NT2/D1 (cell line): ENCODE results near the gene PEAR1.
A peak's percentile ranks its signal among the peaks of the same experiment; 100 is the strongest.

Source experiments
- DNase-seq: peaks from one replicate; pipeline ENCODE4 v3.0.0-alpha.2; 2011; ENCODE audit warnings: low read depth, low spot score
- H3K27me3 ChIP-seq: 2 replicates; pipeline ENCODE4 v1.6.0; 2011; ENCODE audit warnings: mild to moderate bottlenecking; ENCODE audit not compliant: insufficient read length, insufficient read depth
- H3K36me3 ChIP-seq: 2 replicates; pipeline ENCODE4 v1.6.1; 2011; ENCODE audit warnings: mild to moderate bottlenecking, low read length, mixed read lengths; ENCODE audit not compliant: insufficient read depth, insufficient read length
- H3K4me1 ChIP-seq: 2 replicates; pipeline ENCODE4 v1.5.1; 2011; ENCODE audit not compliant: insufficient read depth, insufficient read length
- H3K4me3 ChIP-seq: 2 replicates; pipeline ENCODE4 v1.5.1; 2011; ENCODE audit warnings: low read depth; ENCODE audit not compliant: insufficient read length
- H3K9ac ChIP-seq: 2 replicates; pipeline ENCODE4 v1.6.0; 2011; ENCODE audit warnings: low read depth; ENCODE audit not compliant: insufficient read length
- H3K9me3 ChIP-seq: 2 replicates; pipeline ENCODE4 v1.5.1; 2011; ENCODE audit warnings: mild to moderate bottlenecking, low read length; ENCODE audit not compliant: insufficient read depth
- SUZ12 ChIP-seq: IDR thresholded peaks from 2 replicates; pipeline ENCODE4 v1.6.1; 2011; ENCODE audit not compliant: insufficient read length, insufficient read depth; ENCODE audit errors: extremely low read depth
- YY1 ChIP-seq: IDR thresholded peaks from 2 replicates; pipeline ENCODE4 v1.6.1; 2011; ENCODE audit not compliant: insufficient read length, insufficient read depth
- ZNF274 ChIP-seq: IDR thresholded peaks from 2 replicates; pipeline ENCODE4 v1.6.1; 2011; ENCODE audit warnings: mild to moderate bottlenecking, low read depth, low read length

PEAR1 gene

GRCh38 chr1:156894711-156895454, 1.4 kb downstream of the PEAR1 start:
- peaks cover 40% of the 10 kb centered on the region for H3K4me1 ChIP-seq
- no peak for TF ChIP-seq ZNF274
- no peak for TF ChIP-seq YY1
- no peak for TF ChIP-seq SUZ12
- no peak overlapping the region for H3K4me3 ChIP-seq
- H3K9ac ChIP-seq: peak overlapping the region; percentile 50
- H3K27me3 ChIP-seq: peaks cover 20% of the 10 kb centered on the region
- no peak for DNase-seq
- H3K36me3 ChIP-seq: no peaks in the 10 kb centered on the region
- H3K9me3 ChIP-seq: no peaks in the 10 kb centered on the region

DNA sequence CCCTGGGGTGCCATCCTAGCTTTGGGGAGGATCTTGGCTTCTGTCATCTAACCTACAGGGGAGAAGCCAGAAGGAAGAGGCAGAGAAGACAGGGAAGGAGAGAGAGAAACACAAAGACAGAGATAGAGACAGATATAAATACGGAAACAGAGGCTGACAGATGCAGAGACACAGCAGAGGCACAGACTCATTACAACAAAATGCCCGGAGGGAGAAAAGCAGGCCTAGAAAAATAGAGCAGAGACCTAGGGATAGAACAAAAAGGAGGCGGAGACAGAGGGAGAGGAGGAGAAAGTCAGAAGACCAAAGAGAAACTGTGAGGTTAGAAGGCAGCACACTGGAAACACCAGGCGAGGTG, 1.9 kb downstream of the PEAR1 start:
- H3K36me3 ChIP-seq: no peaks in the 10 kb centered on the region
- H3K4me1 ChIP-seq: peaks cover 42% of the 10 kb centered on the region
- DNase-seq: no peak
- no peaks in the 10 kb centered on the region for H3K9me3 ChIP-seq
- peaks cover 20% of the 10 kb centered on the region for H3K27me3 ChIP-seq
- TF ChIP-seq YY1 (no peak), SUZ12 (no peak), ZNF274 (no peak)
- peak overlapping the region; percentile 50 for H3K9ac ChIP-seq
- H3K4me3 ChIP-seq: no peak overlapping the region

- Histone ChIP-seq H3K4me3 (no peak overlapping the region), H3K4me1 (peaks cover 47% of the 10 kb centered on the region), H3K9me3 (no peaks in the 10 kb centered on the region), H3K27me3 (peaks cover 20% of the 10 kb centered on the region), H3K36me3 (no peaks in the 10 kb centered on the region), H3K9ac (peak overlapping the region; percentile 38)
- no peak for TF ChIP-seq YY1
- TF ChIP-seq ZNF274: no peak
- TF ChIP-seq SUZ12: no peak
- DNase-seq: no peak
Observed at GRCh38 chr1:156895927-156896326, 2.4 kb downstream of the PEAR1 start.

DNA sequence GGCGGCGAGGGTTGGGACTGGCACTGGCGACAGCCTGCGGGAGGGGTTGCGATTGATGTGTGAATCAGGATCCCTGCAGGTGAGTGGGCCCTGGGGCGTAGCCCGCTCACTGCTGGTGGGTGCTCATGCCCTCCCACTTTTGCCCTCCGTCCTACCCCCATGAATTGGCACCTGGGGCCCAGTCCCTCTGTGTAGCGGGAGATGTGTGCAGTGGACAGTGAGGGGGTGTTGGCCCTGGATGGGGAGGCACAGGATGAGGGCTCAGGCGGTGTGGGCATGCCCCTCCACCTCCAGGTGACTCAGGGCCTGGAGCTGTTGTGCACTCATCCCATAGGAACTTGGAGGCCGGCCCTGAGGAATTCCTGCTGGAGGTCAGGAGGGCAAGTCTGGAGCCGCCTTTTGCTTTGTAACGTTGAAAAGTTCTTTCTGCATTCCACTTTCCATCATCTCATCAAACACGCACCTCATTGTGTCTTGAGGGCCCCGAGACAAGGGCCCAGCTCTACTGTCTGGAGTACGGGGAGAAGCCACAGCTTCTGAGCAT, 3.0 kb downstream of the PEAR1 start:
- Histone ChIP-seq H3K36me3 (no peaks in the 10 kb centered on the region), H3K4me3 (no peak overlapping the region), H3K9me3 (no peaks in the 10 kb centered on the region), H3K27me3 (peaks cover 16% of the 10 kb centered on the region), H3K9ac (peak overlapping the region; percentile 43), H3K4me1 (peaks cover 47% of the 10 kb centered on the region)
- peak; percentile 76 for DNase-seq
- TF ChIP-seq ZNF274 (no peak), YY1 (no peak), SUZ12 (no peak)

GRCh38 chr1:156897078-156897825, 3.7 kb downstream of the PEAR1 start:
- no peak for DNase-seq
- H3K4me3 ChIP-seq: no peak overlapping the region
- H3K9me3 ChIP-seq: no peaks in the 10 kb centered on the region
- no peaks in the 10 kb centered on the region for H3K36me3 ChIP-seq
- no peak for TF ChIP-seq YY1
- no peak for TF ChIP-seq ZNF274
- peaks cover 10% of the 10 kb centered on the region for H3K27me3 ChIP-seq
- H3K9ac ChIP-seq: peak overlapping the region; percentile 66
- H3K4me1 ChIP-seq: peaks cover 49% of the 10 kb centered on the region

GRCh38 chr1:156898161-156898566, 4.6 kb downstream of the PEAR1 start:
- DNase-seq: no peak

DNA sequence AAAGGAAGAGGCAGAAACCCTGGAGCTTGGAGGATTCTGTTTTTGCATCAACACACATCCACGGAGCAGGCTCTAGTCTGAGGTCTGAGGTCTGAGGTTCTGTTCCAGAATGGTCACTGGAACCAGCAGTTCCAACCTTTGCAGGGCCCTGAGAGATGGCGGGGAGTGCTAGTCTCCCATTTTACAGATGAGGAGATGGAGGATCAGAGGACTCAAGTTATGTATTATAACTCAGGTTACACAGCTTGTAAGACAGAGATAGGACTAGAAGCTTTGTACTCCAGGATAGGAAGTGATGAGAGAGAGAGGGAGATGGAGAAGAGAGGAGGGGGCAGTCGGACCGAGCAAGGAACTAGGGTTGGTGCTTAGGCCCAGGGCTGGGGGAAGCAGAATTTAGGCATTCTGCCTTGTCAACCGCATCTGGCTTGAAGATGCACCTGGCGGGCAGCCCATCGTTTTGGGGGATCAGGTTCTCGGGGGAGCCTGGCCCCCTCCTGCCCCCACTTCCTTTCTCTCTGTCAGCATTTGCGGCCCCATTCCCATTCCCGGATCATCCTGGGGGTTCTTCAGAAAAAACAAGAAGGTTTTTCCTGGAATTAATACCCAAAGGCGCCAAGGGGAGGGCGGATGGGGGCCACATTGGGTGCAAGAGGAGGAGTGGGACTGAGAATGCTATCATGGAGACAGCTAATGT, 5.6 kb downstream of the PEAR1 start:
- DNase-seq: no peak
- TF ChIP-seq SUZ12 (no peak), ZNF274 (no peak), YY1 (no peak)
- H3K9ac ChIP-seq: no peak overlapping the region
- peaks cover under 1% of the 10 kb centered on the region for H3K27me3 ChIP-seq
- H3K4me1 ChIP-seq: peaks cover 48% of the 10 kb centered on the region
- no peaks in the 10 kb centered on the region for H3K9me3 ChIP-seq
- H3K4me3 ChIP-seq: no peak overlapping the region
- peaks cover 6% of the 10 kb centered on the region for H3K36me3 ChIP-seq

More at GRCh38 chr1:156898161-156898566, 4.6 kb downstream of the PEAR1 start:
- TF ChIP-seq ZNF274: no peak
- TF ChIP-seq YY1: no peak
- TF ChIP-seq SUZ12: no peak
- Histone ChIP-seq H3K4me3 (no peak overlapping the region), H3K4me1 (peaks cover 51% of the 10 kb centered on the region), H3K9me3 (no peaks in the 10 kb centered on the region), H3K9ac (no peak overlapping the region), H3K36me3 (no peaks in the 10 kb centered on the region), H3K27me3 (peaks cover 7% of the 10 kb centered on the region)
